Peyer's patch (tissue), 4 donors: Measurements from ENCODE around the gene LIPG. TPM values are rescaled to one million over a fixed set of nuclear protein-coding genes. Genes with fewer than 3 reads are reported as not detected.

ENCODE experiments used
- DNase-seq, 3 donors: peaks; one replicate each; pipeline ENCODE4 v3.0.0-alpha.2; 2017 to 2019
- H3K27ac ChIP-seq, 4 donors: fragments of 200-600 bp; sonication (generic); one replicate each; pipeline ENCODE4 v1.5.1; 2016 to 2019
- H3K27me3 ChIP-seq, 2 donors: fragments of 200-600 bp; sonication (generic); one replicate each; pipeline ENCODE4 v1.5.1; 2019
- H3K36me3 ChIP-seq, 3 donors: fragments of 200-600 bp; sonication (generic); one replicate each; pipeline ENCODE4 v1.5.1; 2016 to 2019
- H3K4me1 ChIP-seq, 4 donors: fragments of 200-600 bp; sonication (generic); one replicate each; pipeline ENCODE4 v1.5.1; 2016 to 2019
- H3K4me3 ChIP-seq, 4 donors: fragments of 200-600 bp; sonication (generic); 1 replicate in 3 of 4; 2 replicates in 1 of 4; pipeline ENCODE4 v1.5.1; 2016 to 2019; ENCODE audit warnings: mild to moderate bottlenecking in 1 of 4
- H3K9me3 ChIP-seq, 4 donors: fragments of 200-600 bp; sonication (generic); one replicate each; pipeline ENCODE4 v1.5.1; 2016 to 2019; ENCODE audit warnings: mild to moderate bottlenecking in 1 of 4
- CTCF ChIP-seq, 6 experiments: fragments of 450-650 bp in 4 of 6; fragments of 200-600 bp in 2 of 6; sonication (generic) in 1 of 6; IDR thresholded peaks; one replicate each; pipeline ENCODE4 v1.5.1; 2017 to 2019; ENCODE audit warnings: antibody characterized with exemption in 6 of 6, mild to moderate bottlenecking in 3 of 6, moderate library complexity in 1 of 6
- POLR2A ChIP-seq, 2 donors: fragments of 450-650 bp; IDR thresholded peaks; one replicate each; pipeline ENCODE4 v1.5.1; 2017; ENCODE audit warnings: antibody characterized with exemption in 2 of 2, mild to moderate bottlenecking in 2 of 2, moderate library complexity in 2 of 2
- total RNA-seq, 4 donors: library from RNA; depleted of rRNA; stranded (reverse); fragments of >200 nt; gene quantifications; one replicate each; pipeline ENCODE4 v1.1.0, GENCODE V29; 2016

The LIPG gene
- total RNA-seq, 4 donors from 2014 or later: 19.3 to 63.5 (median 35.7) TPM

DNA sequence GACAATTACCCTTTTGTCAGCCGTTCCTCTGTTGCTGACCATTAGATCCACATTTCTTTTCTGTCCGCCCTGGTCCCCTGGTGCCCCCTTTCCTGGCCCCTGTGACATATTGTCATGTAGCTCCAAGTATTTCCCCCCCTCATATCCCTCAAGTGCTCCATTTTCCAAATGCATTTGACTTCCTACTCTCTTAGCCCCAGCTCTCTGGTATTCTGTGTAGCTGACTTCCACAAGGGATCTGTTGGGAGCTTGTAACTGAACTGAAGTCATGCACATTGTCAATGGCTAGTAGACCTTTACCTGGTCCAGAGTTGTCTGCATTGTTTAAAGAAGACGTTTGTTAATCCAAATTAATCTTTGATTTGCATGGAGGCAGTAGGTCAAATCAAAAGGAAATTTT lies 34.8 kb downstream of the LIPG start:
- Histone ChIP-seq H3K27me3 (no peaks in the 10 kb centered on the region), H3K4me1 (no peaks in the 10 kb centered on the region), H3K4me3 (no peak overlapping the region), H3K9me3 (no peaks in the 10 kb centered on the region), H3K36me3 (no peaks in the 10 kb centered on the region), H3K27ac (no peak overlapping the region)
- TF ChIP-seq CTCF (IDR thresholded peaks at IDR 0.05) (no peak), POLR2A (IDR thresholded peaks at IDR 0.05) (no peak)
- DNase-seq: no peak

DNA sequence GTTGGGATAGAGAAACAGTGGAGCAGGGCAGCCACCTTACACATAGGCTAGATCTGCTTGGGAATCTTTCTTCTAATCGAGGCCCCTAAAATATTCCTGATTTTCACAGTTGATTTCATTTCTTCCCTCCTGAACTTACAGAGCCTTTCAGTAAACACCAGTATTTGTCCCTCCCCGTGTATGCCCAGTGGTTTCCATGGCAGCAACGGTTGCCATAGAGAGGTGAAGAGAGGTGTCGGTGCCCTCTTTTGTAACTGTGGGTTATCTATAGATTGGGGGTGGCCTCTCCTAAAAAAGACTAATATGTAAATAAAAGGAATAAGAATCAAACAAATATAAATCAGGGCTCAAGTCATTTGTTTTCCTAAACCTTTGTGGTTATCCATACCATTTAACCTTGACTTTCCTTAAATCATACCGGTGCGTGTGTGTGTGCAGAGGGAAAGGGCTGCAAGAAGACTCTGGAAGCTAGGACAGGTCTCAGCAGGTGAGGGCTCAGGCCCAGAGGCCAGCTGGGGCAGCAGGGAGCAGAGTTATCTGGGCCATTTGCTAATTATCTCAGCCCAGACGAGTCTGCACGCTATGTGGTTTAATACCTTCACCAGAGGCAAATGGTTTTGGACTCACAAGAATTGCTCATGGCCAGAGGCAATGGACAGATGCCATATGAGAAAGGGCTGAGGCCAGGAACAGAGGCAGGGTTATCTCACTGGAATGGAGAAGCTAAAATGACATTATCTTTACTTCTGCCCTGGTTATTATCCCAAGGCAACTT lies 35.5 kb downstream of the LIPG start:
- H3K27me3 ChIP-seq: no peaks in the 10 kb centered on the region
- DNase-seq: no peak
- TF ChIP-seq POLR2A (IDR thresholded peaks at IDR 0.05): no peak
- TF ChIP-seq CTCF (IDR thresholded peaks at IDR 0.05): no peak
- no peak overlapping the region for H3K27ac ChIP-seq
- no peaks in the 10 kb centered on the region for H3K4me1 ChIP-seq
- no peaks in the 10 kb centered on the region for H3K9me3 ChIP-seq
- no peaks in the 10 kb centered on the region for H3K36me3 ChIP-seq
- H3K4me3 ChIP-seq: no peak overlapping the region

DNA sequence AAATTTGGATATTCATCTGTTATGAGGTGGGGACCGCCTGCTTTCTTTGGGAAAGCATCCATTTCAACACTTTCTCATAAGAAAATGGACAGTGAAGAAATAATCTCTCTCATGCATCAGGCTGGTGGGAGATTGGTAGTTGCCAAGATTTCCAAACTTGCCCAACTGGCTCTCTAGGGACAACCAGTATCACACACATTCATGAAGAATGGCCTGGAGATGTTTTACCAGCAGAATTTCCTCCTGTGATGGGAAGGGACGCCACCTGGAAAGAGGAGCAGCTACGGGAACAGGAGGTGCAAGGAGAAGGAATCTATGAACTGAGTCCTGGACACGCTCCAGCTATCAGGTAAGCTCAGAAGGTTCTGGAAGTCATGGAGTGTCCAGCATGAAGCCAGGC lies 39.4 kb downstream of the LIPG start:
- H3K4me1 ChIP-seq: no peaks in the 10 kb centered on the region
- DNase-seq: no peak

DNA sequence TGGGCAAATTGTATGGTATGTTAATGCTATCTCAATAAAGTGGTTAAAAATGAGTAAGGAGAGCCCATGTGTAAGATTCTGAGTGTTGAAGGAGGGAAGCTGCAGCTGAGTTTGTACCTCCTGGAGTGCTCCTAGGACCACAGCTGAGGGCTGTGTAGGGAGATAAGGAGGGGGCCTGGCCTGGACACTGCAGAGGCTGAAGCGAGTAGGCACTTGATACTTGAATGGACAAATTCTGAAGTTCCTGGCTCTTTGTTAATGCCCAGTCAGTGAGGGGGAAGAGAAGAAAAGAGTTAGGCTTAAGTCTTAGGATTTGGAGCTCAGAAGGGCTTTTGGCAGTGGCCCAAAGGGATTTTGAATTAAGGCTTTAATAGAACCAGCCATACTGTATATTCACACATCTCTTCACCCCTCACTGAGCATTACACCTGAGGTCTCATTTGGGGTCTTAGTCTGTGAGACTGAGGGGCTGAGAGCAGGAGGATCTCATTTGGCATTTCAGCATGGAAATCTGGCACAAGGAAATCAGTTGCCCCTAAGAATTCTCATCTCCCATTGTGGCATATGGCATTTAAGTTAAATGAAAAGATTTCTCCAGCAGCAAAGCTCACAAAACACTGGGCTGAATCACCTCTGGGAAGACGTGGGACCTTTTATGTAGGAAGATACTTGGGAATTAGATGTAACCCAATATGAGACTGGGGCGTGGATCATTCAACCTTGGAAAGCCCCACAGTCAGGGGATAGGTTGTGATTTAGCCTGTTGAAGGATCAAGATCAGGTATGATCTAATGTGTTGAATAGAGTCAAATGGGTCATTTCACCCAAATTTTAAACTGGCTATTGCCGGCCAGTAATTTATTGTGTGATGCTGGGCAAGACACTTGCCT lies 46.8 kb downstream of the LIPG start:
- H3K4me3 ChIP-seq: no peak overlapping the region
- H3K27me3 ChIP-seq: no peaks in the 10 kb centered on the region
- peaks cover 0 to 3% (median 0%) of the 10 kb centered on the region in 4 donors for H3K9me3 ChIP-seq
- DNase-seq: no peak
- peaks cover 0 to 9% (median 0%) of the 10 kb centered on the region in 4 donors for H3K4me1 ChIP-seq
- no peak overlapping the region for H3K27ac ChIP-seq
- H3K36me3 ChIP-seq: no peaks in the 10 kb centered on the region
- TF ChIP-seq CTCF (IDR thresholded peaks at IDR 0.05): no peak
- no peak for TF ChIP-seq POLR2A (IDR thresholded peaks at IDR 0.05)

More for the DNA sequence above, 39.4 kb downstream of the LIPG start:
- Histone ChIP-seq H3K4me3 (no peak overlapping the region), H3K27me3 (no peaks in the 10 kb centered on the region), H3K9me3 (peaks cover 0 to 3% (median 0%) of the 10 kb centered on the region in 4 donors), H3K27ac (no peak overlapping the region), H3K36me3 (no peaks in the 10 kb centered on the region)
- TF ChIP-seq CTCF (IDR thresholded peaks at IDR 0.05): no peak
- TF ChIP-seq POLR2A (IDR thresholded peaks at IDR 0.05): no peak

DNA sequence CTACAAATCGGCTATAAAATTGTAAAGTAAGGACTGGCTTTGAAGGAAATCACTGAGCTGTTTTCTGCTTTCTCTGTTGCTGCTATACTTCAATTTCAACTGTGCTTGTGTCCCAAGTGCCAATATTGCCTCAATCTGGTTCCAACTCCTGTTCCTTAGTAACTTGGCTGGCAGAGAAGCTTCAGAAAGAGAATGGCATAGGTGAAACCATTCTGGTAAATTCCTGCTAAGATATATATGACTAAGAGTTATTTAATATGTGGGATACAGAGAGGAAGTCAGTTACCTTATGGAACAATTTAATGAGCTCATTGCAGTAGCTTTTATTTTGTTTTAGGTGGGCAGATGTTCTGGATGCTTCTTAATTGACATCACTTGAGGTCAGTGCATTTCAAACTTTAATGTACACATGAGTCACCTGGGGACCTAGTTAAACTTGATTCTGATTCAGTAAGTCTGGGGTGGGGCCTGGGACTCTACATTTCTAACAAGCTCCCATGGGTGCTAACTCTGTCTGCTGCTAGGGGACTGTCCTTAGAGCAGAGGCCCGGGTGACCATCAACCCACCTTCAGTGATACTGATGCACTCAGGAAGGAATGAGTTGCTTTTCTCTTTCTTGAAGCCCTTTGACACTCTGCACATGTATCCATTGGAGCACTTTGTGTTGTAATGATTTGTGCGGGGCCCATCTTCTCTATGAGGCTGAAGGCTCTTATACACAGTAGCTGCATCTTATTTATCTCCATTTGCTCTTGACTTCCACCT lies 47.6 kb downstream of the LIPG start:
- Histone ChIP-seq H3K4me1 (peaks cover 0 to 12% (median 0%) of the 10 kb centered on the region in 4 donors), H3K9me3 (peaks cover 0 to 3% (median 0%) of the 10 kb centered on the region in 4 donors), H3K27me3 (no peaks in the 10 kb centered on the region), H3K4me3 (no peak overlapping the region), H3K27ac (no peak overlapping the region), H3K36me3 (no peaks in the 10 kb centered on the region)
- no peak for DNase-seq
- TF ChIP-seq CTCF (IDR thresholded peaks at IDR 0.05) (no peak), POLR2A (IDR thresholded peaks at IDR 0.05) (no peak)
